PFSK-1 (cell line): ENCODE data around the gene TMC8.

Experiments used
- FOXP2 ChIP-seq: optimal IDR thresholded peaks from 2 replicates; pipeline ENCODE3; 2011; ENCODE audit warnings: borderline replicate concordance, control low read depth, inconsistent platforms; ENCODE audit not compliant: insufficient read depth; ENCODE audit errors: extremely low read length, extremely low read depth
- POLR2AphosphoS5 ChIP-seq: IDR thresholded peaks from 2 replicates; pipeline ENCODE4 v1.6.1; 2012; ENCODE audit warnings: low read depth, mild to moderate bottlenecking, control low read depth, low read length, moderate library complexity
- REST ChIP-seq, 2 experiments: IDR thresholded peaks; 2 replicates each; pipeline versions ENCODE4 v1.6.1 to v1.8.0; 2011 to 2012; ENCODE audit warnings: low read depth in 2 of 2, low read length in 2 of 2, control low read depth in 1 of 2, inconsistent platforms in 1 of 2, mild to moderate bottlenecking in 1 of 2, moderate library complexity in 1 of 2; ENCODE audit not compliant: insufficient read depth in 1 of 2
- SIN3A ChIP-seq: IDR thresholded peaks from 2 replicates; pipeline ENCODE4 v1.6.1; 2012; ENCODE audit warnings: mild to moderate bottlenecking, low read length, moderate library complexity, borderline replicate concordance; ENCODE audit not compliant: insufficient read depth
- TAF1 ChIP-seq: IDR thresholded peaks from 2 replicates; pipeline ENCODE4 v1.6.1; 2012; ENCODE audit warnings: low read length, control low read depth, borderline replicate concordance; ENCODE audit not compliant: insufficient read depth

The TMC8 gene

GRCh38 chr17:78133179-78133951, 2.8 kb downstream of the TMC8 start:
- TF ChIP-seq FOXP2 = no peak
- TF ChIP-seq REST (IDR thresholded peaks at IDR 0.05; ENCODE audit: insufficient read depth in 1 of 2, low read depth in 2 of 2, low read length in 2 of 2) = no peak
- no peak for TF ChIP-seq TAF1
- no peak for TF ChIP-seq POLR2AphosphoS5
- no peak for TF ChIP-seq SIN3A

- TF ChIP-seq FOXP2 = peak; percentile 45
- TF ChIP-seq REST (IDR thresholded peaks at IDR 0.05; ENCODE audit: insufficient read depth in 1 of 2, low read depth in 2 of 2, low read length in 2 of 2) = no peak
Observed at GRCh38 chr17:78133971-78134898, 3.7 kb downstream of the TMC8 start.

GRCh38 chr17:78134899-78135385, 4.4 kb downstream of the TMC8 start:
- TF ChIP-seq FOXP2 = no peak
- no peak for TF ChIP-seq POLR2AphosphoS5
- TF ChIP-seq REST (IDR thresholded peaks at IDR 0.05; ENCODE audit: insufficient read depth in 1 of 2, low read depth in 2 of 2, low read length in 2 of 2) = no peak
- no peak for TF ChIP-seq TAF1
- TF ChIP-seq SIN3A = no peak

- TF ChIP-seq TAF1 = no peak
- no peak for TF ChIP-seq FOXP2
Observed at GRCh38 chr17:78135858-78136500, 5.4 kb downstream of the TMC8 start.

- TF ChIP-seq REST (IDR thresholded peaks at IDR 0.05; ENCODE audit: insufficient read depth in 1 of 2, low read depth in 2 of 2, low read length in 2 of 2) (no peak), SIN3A (no peak)
Observed at GRCh38 chr17:78137392-78138203, 7.0 kb downstream of the TMC8 start.
